Measurements from ENCODE around the gene BBX.

Gene BBX

DNA sequence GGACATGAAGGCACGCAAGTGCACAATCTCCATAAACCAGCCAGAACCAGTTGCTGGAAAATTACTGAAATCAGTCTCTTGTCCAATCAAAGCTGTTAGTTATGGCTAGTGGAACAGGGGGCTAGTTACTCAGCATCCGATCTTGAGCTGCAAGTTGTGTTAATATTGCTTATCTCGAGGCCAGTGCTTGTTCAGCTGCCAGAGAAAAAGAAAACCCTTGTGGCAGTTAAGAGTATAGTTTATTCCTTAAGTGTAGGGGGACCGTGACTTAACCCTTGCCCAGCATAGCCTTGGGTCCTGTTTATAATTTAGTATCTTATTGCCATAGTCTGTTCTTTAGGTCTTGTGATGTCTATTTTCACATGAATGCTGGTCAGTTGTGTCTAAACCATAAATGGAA, 299.5 kb downstream of the BBX start:
- in situ Hi-C loops (cut with MboI; ENCODE audit: low pct_unique_long_range_greater_than_20kb, low sequenced_read_pairs, unreplicated experiment): no loop called here
- TF ChIP-seq CTCF (IDR thresholded peaks at IDR 0.05; ENCODE audit: extremely low read depth, insufficient read depth, missing control alignments): no peak
- DNase-seq (ENCODE audit: low spot score): no peak

- DNase-seq (ENCODE audit: low spot score): no peak
- in situ Hi-C loops (cut with MboI; ENCODE audit: low pct_unique_long_range_greater_than_20kb, low sequenced_read_pairs, unreplicated experiment): no loop called here
- TF ChIP-seq CTCF (IDR thresholded peaks at IDR 0.05; ENCODE audit: extremely low read depth, insufficient read depth, missing control alignments): no peak
These were observed 302.1 kb downstream of the BBX start for GRCh38 chr3:107824822-107825371.

- in situ Hi-C loops (cut with MboI; ENCODE audit: low pct_unique_long_range_greater_than_20kb, low sequenced_read_pairs, unreplicated experiment): no loop called here
- TF ChIP-seq CTCF (IDR thresholded peaks at IDR 0.05; ENCODE audit: extremely low read depth, insufficient read depth, missing control alignments): no peak
- DNase-seq (ENCODE audit: low spot score): no peak
These were observed 302.8 kb downstream of the BBX start for GRCh38 chr3:107825556-107825955.

- in situ Hi-C loops (cut with MboI; ENCODE audit: low pct_unique_long_range_greater_than_20kb, low sequenced_read_pairs, unreplicated experiment): no loop called here
- no peak for DNase-seq (ENCODE audit: low spot score)
- TF ChIP-seq CTCF (IDR thresholded peaks at IDR 0.05; ENCODE audit: extremely low read depth, insufficient read depth, missing control alignments): no peak
These were observed 304.0 kb downstream of the BBX start for GRCh38 chr3:107826727-107827126.

DNA sequence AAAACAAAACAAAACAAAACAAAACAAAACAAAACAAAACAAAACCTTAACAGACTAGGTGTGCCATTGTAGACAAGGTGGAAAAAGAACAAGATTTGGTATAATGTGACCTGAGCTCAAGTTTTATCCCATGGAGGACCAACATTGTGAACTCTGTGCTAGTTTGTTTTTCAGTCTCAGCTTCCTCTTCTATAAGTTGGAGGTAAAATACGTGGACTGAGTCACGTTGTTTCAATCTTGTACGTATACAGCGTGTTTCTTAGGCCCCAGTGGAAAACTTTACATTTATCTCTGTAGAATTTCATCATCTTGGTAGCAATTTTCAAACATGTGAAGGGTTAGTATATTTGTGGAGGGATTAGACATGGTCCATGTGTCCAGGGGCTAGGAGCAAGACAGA, 306.4 kb downstream of the BBX start:
- no peak for DNase-seq (ENCODE audit: low spot score)
- in situ Hi-C loops (cut with MboI; ENCODE audit: low pct_unique_long_range_greater_than_20kb, low sequenced_read_pairs, unreplicated experiment): no loop called here
- no peak for TF ChIP-seq CTCF (IDR thresholded peaks at IDR 0.05; ENCODE audit: extremely low read depth, insufficient read depth, missing control alignments)

GRCh38 chr3:107831590-107831989, 308.8 kb downstream of the BBX start:
- in situ Hi-C loops (cut with MboI; ENCODE audit: low pct_unique_long_range_greater_than_20kb, low sequenced_read_pairs, unreplicated experiment): no loop called here
- TF ChIP-seq CTCF (IDR thresholded peaks at IDR 0.05; ENCODE audit: extremely low read depth, insufficient read depth, missing control alignments): no peak

DNA sequence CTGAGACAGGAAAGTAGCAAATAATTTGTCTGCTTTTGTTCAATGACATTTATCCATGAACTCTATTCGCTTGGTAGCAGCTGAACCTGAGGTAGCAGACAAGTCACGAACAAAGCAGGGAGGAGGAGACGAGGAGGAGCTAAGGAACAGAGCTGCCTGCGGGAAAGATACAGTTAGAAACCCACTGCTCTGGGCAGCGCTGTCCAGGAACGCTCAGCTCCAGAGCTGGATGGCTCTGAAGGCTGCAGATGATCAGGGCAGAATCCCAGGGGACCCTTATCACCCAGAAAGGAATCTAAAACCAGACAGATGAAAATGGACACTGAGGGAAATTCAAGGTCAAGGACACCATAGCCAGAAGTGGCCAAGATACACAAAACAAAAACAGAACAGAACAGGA, 310.3 kb downstream of the BBX start:
- DNase-seq (ENCODE audit: low spot score): no peak
- in situ Hi-C loops (cut with MboI; ENCODE audit: low pct_unique_long_range_greater_than_20kb, low sequenced_read_pairs, unreplicated experiment): no loop called here
- TF ChIP-seq CTCF (IDR thresholded peaks at IDR 0.05; ENCODE audit: extremely low read depth, insufficient read depth, missing control alignments): no peak

More at GRCh38 chr3:107831590-107831989, 308.8 kb downstream of the BBX start:
- no peak for DNase-seq (ENCODE audit: low spot score)
